COLO668 (cell line): Measurements from ENCODE around the gene PEX26.
A peak's percentile ranks its signal among the peaks of the same experiment; 100 is the strongest.
"Not testable (repeated sequence)": the region's sequence is repeated elsewhere in the genome, so short reads cannot be mapped to it uniquely, and the experiment has no call there.

Source experiments
- DNase-seq: peaks from one replicate; lab custom pipeline; 2025; ENCODE audit not compliant: unreplicated experiment; lab: John Stamatoyannopoulos, UW

Gene PEX26

DNA sequence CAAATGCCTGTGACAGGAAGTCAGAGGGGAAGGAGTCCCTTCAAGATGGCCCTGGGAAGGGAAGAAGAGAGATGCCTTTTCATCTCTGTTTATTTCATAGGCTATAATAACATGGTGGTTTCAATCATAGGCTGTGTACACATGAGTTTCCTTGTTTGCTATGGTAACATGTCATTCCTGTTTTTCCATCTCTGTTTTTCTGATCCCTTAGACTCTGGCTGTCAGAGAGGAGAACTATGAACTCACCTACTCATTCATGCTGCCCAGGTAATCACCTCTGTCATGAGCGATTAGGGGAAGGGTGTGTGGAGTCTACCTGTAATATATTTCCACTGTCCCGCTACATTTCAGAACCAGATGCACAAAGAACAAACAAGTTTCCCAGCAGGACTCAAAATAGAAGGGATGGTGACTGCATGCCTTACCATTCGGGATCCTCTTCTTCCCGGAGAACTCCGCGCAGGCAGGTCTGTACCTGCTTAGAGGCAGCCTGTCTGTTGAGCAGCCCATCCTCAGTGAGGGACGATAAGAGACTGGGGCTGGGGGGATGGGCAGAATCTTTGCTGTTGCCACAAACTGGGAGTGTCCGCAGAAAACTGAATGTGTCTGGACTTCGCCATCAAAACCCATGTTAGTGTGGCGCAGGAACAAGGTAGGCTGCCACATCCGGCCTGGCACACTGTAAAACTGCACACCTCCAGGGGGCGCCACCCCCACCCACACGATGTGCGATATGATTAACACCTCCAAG is 7.1 kb upstream of the PEX26 start:
- DNase-seq = no peak

DNA sequence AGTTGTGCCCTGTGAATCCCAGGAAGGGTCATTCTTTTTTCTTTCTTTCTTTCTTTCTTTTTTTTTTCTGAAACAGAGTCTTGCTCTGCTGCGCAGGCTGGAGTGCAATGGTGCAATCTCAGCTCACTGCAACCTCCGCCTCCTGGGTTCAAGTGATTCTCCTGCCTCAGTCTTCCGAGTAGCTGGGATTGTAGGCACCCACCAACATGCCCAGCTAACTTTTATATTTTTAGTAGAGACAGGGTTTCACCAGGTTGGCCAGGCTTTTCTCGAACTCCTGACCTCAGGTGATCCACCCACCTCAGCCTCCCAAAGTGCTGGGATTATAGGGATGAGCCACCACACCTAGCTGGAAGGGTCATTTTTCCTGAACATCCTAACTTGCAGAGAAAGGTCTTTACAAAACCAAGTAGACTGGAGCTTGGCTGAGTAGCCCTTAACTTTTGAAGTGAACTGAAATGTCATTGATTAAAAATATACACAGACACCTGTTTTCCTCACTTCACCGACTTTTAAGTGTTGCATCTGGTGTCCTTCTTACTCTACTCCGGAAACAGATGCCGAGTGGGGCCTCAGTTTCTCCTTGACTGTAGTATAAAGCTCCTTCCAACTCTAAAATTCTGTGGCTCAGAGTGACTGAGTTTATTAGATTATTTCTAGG is 6.4 kb upstream of the PEX26 start:
- DNase-seq = not testable (repeated sequence)

DNA sequence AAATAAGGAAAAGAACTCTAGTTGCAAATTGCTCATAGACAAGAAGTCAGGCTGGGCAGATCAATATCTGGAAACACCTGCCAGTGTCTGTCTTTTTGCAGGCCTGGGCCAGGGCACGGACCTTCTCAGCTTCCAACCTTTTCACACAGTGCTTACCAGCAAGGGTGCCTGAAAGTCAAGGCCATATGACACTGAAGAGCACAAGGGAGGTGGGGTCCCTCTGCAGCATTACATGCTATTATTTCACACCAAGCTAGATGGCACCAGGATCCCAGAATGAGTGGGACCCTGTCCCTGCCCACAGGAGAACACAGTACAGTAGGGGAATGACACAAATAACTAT is 5.9 kb upstream of the PEX26 start:
- peak; percentile 10 for DNase-seq

DNA sequence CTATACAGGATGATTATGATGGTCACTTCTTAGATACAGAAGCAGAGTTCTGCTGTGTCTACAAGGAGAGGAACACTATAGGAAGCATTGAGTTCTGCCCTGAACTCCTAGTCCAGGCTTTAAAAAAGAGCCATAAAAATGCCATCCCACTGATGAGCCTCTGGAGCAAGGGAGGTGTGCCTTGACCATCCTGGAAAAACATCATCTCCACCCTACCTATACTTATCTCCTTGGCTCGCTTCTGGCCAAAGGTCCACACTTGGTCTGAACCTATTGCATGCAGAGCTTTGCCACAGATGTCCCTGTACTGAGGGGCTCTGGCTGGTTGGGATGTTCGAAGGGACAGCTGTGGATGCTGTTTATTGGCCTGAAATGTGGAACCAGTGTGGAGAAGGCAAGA is 4.3 kb upstream of the PEX26 start:
- no peak for DNase-seq

DNA sequence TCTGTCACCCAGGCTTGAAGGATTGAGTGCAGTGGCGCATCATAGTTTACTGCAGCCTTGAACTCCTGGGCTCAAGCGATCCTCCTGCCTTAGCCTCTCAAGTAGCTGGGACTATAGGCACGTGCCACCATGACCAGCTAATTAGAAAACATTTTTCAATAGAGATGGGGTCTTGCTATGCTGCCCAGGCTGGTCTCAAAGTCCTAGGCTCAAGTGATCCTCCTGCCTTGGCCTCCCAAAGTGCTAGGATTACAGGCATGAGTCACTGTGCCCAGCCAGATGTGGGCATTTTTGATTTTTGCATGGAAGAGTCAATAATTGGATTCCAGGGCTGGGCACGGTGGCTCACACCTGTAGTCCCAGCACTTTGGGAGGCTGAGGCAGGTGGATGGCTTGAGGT is 3.9 kb upstream of the PEX26 start:
- not testable (repeated sequence) for DNase-seq

DNA sequence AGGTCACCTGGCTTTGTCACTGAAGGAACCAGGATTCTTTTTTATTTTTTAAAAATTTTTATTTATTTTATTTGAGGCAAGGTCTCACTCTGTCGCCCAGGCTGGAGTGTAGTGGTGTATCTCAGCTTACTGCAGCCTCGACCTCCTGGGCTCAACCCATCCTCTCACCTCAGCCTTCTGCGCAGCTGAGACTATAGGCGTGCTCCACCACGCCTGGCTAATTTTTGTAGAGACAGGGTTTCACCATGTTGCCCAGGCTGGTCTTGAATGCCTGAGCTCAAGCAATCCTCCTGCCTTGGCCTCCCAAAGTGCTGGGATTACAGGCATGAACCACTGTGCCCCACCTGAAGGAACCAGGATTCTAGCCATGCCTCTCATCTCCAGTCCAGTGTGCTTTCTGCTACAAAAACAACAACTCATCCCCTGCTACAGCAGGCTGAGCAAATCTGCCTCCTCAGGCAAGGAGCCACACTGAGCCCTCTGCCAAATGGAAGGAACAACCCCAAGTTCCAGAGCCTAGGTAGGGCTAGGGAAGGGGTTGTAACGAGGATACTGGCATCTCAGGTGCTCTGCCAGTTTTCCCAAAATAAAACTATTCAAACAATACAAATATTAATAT is 2.6 kb upstream of the PEX26 start:
- no peak for DNase-seq

DNA sequence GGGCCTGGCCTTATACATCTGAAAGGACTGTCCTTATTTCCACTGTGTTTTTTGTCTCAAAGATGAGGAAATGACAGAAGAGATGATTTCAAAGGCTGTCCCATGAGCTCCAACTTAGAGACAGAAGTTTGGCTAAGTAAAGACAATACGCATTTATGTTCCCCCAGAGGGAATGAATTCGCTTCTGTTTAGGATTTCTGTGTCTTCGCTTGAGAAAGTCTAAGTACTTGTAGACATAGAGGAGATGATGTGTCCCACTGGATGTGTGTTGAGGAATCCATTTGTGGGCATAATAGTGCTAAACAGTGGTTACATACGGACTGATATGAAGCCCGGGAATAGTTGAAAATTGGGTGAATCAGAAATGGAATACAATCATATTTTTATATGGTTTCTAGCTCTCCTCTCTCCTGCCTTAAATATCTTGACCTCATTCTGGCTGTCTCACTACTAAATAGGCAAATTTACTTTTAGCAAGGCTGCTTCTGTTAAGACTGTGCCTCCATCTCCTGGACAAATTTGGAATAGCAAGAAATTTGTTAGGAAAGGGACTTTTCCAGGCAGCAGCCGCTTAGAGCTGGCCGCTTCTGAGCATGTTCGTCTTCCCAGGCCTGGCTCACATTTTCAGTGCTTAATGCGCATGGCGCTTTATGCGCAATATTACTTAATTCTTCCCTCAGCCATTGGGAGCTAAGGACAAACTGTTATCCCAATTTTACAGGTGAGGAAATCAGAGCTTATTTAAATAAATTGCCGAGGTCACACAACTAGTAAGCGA is 1.9 kb upstream of the PEX26 start:
- peak; percentile 67 for DNase-seq

DNA sequence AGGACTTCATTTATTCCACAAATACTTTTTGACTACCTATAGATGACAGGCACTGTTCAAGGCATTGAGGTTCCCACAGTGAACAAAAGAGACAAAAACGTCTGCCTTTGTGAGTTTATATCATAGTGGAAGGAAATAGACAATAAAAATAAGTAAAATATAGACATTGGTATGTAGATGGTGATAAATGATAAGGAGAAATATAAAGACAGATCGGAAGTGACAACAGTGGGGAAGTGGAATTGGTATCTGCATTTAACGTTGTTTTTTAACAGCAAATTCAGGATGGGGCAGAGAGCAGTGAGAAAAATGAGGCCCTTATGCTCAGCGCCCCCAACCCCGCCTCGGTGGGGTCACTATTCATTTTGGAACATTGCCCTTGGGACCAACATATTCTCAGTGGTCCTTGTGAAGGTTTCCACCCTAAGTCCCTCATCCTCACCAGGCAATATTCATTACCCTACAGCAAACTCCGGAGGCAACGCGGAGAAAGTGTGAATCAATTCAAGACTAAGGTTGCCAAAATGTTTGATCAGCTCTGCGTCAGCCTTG is 627 bp upstream of the PEX26 start:
- no peak for DNase-seq

DNA sequence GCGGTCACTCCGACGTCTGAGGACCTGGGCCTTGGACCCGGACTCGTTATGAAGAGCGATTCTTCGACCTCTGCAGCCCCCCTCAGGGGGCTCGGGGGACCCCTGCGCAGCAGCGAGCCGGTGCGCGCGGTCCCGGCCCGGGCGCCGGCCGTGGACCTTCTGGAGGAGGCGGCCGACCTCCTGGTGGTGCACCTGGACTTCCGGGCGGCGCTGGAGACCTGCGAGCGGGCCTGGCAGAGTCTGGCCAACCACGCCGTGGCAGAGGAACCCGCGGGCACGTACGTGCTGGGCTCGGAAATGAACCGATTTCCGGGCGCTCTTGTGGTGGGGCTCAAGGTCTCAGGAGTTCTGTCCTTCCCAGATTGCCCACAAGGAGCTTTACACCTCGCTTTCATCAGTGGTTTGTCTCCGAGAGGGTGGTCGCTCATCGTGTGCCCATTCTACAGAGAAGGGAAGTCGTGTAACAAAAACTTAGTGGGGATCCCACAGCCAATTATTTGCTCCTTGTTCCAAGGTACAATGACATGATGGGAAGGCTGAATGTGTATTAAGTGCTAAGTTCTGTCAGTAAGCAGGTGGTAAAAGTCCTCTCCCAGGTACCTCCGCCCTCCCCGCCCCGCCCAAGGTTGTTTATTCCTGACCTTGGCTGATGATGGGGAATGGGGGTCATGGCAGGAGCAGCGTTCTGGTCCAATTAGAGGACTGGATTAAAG is 695 bp downstream of the PEX26 start:
- peak; percentile 78 for DNase-seq

DNA sequence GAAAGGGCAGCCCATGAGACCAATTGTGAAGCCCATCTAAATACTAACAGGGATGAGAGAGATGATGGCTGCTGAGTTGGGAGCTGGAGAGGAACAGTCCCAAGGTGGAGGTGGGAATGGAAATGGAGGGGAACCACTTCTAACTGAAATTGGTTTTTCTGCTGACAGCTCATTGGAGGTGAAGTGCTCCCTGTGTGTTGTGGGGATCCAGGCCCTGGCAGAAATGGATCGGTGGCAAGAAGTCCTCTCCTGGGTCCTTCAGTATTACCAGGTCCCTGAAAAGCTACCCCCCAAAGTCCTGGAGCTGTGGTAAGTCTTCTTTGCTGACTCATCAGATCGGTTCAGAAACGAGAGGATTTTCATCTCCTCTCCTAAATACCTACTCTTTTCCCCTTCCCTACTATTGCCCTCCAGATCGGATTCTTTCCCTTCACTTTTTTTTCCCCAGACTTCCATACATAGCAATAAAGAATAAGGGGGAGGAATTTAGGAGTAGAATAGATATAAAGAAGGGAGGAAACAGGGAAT is 2.0 kb downstream of the PEX26 start:
- no peak for DNase-seq

DNA sequence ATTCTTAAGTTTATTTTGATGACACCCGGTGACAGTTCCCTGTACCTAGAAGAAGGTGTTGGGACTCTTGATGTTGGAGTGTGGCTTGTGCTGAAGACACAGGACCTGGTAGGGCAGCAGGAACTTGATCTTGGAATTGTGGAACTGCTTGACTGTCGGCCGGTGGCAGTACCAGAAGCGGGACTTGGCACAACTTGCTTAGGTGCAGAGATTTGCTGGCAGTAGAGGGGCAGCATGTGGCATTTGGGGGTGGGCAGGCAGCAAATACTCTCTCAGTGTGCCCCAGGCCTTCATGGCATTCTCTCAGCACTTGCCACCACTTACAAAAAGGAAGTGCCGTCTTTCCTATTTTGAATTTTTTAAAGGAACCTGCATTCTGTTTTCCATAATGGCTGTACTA is 3.6 kb downstream of the PEX26 start:
- DNase-seq = no peak

DNA sequence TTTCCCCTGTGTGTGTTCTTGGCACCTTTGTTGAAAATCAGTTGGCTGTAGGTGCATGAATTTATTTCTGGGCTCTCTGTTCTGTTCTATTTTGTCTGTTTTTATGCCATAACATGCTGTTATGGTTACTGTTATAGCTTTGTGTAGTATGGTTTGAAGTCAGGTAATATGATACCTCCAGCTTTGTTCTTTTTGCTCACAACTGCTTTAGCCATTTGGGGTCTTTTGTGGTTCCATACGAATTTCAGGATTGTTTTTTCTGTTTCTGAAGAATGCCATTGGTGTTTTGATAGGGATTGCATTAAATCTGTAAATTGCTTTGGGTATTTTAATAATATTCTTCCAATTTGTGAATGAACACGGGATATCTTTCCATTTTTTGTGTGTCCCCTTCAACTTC is 4.7 kb downstream of the PEX26 start:
- DNase-seq = no peak

DNA sequence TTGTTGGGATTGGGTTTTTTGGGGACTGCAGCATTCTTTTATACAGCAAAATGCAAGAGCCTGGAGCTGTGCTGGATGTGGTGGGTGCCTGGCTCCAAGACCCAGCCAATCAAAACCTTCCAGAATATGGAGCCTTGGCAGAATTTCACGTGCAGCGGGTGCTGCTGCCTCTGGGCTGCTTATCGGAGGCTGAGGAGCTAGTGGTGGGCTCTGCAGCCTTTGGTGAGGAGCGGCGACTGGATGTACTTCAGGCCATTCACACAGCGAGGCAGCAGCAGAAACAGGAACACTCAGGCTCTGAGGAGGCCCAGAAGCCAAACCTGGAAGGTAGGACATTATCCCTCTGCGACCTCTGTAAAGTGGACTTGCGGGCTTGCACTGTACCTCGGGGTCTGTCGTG is 5.6 kb downstream of the PEX26 start:
- DNase-seq = no peak

DNA sequence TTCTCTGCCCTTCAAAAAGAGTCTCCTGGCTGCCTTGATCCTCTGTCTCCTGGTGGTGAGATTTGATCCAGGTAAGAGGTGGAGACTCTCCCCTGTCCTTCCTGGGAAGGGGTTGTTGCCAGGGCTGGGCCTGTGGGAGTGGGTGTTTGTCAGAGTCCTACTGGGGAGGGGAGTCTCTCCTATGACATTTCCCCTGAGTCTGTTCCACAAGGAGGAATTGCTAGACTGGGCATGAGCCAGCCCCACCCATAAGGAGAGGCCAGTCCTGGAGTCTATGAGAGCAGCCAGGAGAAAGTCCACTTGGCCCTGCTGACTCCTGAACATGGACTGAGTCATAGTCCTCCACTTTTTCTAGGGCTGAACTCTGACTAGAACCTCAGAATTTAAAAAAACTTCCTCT is 7.4 kb downstream of the PEX26 start:
- no peak for DNase-seq

DNA sequence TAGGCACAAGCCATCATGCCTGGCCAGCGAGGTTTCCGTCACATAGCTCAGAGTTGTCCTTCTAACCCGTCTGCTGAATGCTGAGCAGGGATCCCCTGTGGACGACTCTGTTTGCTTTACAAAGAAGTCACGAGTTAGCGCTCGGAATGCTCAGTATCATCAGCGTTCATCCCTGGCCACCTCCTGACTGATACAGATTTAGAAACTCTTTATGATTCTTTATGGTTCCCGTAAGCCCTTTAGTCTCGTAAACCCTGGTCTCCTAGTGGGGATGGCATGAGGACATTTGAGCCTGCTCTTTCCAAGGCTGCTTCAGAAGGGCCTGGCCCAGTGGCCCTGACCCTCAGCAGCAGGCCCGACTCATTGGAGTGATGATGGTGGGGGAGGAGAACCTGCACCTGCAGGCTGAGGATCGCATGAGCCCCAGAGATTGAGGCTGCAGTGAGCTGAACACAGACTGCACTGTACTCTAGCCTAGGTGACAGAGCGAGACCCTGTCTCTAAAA is 9.6 kb downstream of the PEX26 start:
- DNase-seq = no peak

DNA sequence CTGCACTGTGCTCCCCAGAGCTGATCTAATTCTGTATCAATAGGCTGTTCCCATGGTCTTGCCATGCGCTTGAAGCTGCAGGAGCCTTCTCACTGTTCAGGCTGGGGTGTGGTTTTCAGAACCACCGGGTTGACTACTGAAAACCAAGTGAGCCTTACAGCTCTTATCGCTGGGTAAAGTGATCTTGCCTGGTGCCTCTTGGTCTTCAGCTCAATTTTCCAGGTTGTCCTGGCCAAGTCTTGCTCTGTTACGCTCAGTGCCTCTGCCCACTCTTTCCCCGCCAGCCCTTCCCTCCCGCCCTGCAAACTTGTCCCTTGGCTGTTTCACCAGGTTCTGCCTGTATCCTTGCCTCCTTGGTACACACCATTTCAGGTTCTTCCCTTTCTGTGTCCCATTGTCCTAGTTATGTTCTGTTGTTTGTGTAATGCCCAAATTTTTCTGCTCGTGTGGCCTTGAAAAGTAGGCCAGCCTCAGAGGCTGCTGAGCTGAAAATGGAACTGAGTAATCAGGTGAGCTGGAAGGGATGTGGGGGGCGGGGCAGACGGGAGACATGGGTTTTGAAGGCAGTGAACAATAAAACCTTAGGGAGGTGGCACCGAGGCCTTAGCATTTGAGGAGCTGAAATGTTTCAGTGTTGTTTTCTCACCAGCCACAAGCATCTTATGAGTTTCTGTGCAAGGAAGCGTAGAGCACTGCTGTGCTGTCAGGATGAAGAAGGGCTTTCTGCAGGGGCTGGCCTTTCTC is 11.2 kb downstream of the PEX26 start:
- DNase-seq = no peak

DNA sequence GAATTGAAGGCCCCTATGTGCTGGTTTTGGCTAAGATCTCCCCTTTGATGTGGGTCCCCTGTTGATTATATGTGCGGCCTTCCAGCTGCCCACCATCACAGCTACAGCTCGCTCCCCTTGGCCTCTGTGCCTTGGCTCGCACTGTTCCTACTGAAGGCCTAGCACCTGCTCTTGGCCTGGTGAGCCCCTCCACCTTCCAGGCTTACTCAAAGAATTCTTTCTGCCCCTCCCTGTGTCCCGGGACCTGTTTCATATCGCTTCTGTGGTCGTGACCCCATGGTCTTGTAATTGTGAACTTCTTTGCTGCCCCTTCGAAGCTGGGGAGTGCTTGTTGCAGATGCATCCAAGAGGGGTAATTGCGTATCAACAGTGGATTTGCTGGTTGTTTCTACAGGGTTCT is 12.5 kb downstream of the PEX26 start:
- no peak for DNase-seq

DNA sequence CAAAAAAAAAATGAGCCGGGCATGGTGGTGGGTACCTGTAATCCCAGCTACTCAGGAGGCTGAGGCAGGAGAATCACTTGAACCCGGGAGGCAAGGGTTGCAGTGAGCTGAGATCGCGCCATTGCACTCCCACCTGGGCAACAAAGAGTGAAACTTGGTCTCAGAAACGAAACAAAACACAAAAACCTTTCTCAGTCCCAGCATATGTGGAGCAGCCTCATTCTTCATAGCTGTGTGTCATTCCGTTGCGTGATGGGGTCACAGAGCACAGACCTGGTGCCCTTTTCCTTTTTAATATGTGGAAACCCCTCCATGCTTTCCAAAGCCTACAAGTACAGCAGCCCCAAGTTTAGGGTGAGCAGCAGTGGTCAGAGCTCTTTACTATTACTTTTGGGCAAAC is 13.7 kb downstream of the PEX26 start:
- DNase-seq = no peak

DNA sequence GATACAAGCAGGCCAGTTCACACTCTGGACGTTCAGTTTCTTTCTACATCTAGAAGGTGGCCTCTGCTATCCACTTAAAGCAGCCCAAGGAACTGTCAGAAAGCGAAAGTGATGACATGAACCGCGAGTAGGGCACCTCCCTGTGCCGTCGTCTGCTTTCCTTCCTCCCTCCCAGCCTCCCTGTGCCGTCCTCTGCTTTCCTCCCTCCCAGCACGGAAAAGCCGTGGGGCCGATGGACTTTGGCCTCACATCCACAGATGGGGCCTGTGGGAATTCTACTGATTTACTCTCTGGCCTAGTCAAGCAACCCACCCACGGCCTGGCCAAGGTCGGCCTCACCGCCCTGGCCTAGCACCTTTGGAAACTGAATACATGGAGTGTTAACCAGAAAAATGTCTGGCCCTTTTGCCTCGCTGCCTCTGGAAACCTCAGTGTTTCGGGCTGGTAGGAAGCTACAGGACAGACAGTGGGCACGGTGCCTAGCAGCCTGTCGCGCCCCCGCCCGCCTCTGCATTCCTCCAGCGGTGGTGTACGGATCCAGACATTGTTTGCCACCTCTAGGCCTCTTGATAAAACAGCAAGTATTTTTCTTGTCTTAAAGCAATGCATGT is 14.2 kb downstream of the PEX26 start:
- peak; percentile 35 for DNase-seq
